H1 (cell line): ENCODE measurements around the gene CMC1. TPM values are rescaled to one million over a fixed set of nuclear protein-coding genes. Genes with fewer than 3 reads are reported as not detected.

ENCODE experiments used
- BACH1 ChIP-seq: IDR thresholded peaks from 2 replicates; pipeline ENCODE4 v1.6.1; 2012; ENCODE audit warnings: low read length, improper control_type of control experiment
- EP300 ChIP-seq, 2 experiments: IDR thresholded peaks; 1 replicate in 1 of 2; 2 replicates in 1 of 2; pipeline ENCODE4 v1.6.1; 2011 to 2012; ENCODE audit warnings: low read depth in 2 of 2, low read length in 2 of 2, mild to moderate bottlenecking in 2 of 2, borderline replicate concordance in 1 of 2, inconsistent platforms in 1 of 2, moderate library complexity in 1 of 2
- FOSL1 ChIP-seq: IDR thresholded peaks from 2 replicates; pipeline ENCODE4 v1.6.1; 2011; ENCODE audit warnings: mild to moderate bottlenecking, low read depth, low read length, moderate library complexity; ENCODE audit not compliant: insufficient read depth
- HDAC2 ChIP-seq, 2 experiments: fragments of 300-600 bp in 1 of 2; sonication (generic) in 1 of 2; IDR thresholded peaks; 2 replicates each; pipeline ENCODE4 v1.6.1; 2011 to 2012; ENCODE audit warnings: low read depth in 2 of 2, low read length in 2 of 2, mild to moderate bottlenecking in 2 of 2, moderate library complexity in 2 of 2, borderline replicate concordance in 1 of 2, inconsistent platforms in 1 of 2
- KDM1A ChIP-seq: fragments of 200-600, 300-600 bp; sonication (generic); IDR thresholded peaks from 2 replicates; pipeline ENCODE4 v1.7.1; 2016; ENCODE audit warnings: mild to moderate bottlenecking, low read length, borderline replicate concordance
- NANOG ChIP-seq: IDR thresholded peaks from 2 replicates; pipeline ENCODE4 v1.6.1; 2011; ENCODE audit warnings: low read length, low read depth, mild to moderate bottlenecking, inconsistent platforms; ENCODE audit not compliant: insufficient read depth, poor library complexity, severe bottlenecking
- SIX5 ChIP-seq: IDR thresholded peaks from 2 replicates; pipeline ENCODE4 v1.6.1; 2011; ENCODE audit warnings: mild to moderate bottlenecking, low read depth, low read length
- SUZ12 ChIP-seq: fragments of 200-600 bp; sonication (generic); IDR thresholded peaks from 2 replicates; pipeline ENCODE4 v1.6.1; 2012; ENCODE audit warnings: mild to moderate bottlenecking, inconsistent platforms, low read length, moderate library complexity, mixed read lengths
- polyA plus RNA-seq, 7 experiments: library from polyadenylated mRNA; depleted of rRNA in 3 of 7; stranded (reverse) in 5 of 7; unstranded in 2 of 7; fragments of >200 nt in 5 of 7; fragments of 200-250 nt in 2 of 7; gene quantifications; 1 replicate in 5 of 7; 2 replicates in 1 of 7; 4 replicates in 1 of 7; pipeline versions ENCODE4 v1.2.1 to v1.2.3, GENCODE V29; 2011 to 2013; ENCODE audit warnings: missing spikeins in 2 of 7, mixed read lengths in 2 of 7
- total RNA-seq: library from RNA; stranded (reverse); fragmentation: NEBNext Ultra II Directional; extraction: Animal tissue kit (Norgen Biotek cat#: 25700); gene quantifications from 2 replicates; pipeline ENCODE4 v1.2.1, GENCODE V29; 2021

Gene CMC1
- total and polyA plus RNA-seq, 2 of the 8 experiments (the other 6 are each of a cell fraction or from before 2014, with no cell fraction given): 11.4 to 19.4 TPM

DNA sequence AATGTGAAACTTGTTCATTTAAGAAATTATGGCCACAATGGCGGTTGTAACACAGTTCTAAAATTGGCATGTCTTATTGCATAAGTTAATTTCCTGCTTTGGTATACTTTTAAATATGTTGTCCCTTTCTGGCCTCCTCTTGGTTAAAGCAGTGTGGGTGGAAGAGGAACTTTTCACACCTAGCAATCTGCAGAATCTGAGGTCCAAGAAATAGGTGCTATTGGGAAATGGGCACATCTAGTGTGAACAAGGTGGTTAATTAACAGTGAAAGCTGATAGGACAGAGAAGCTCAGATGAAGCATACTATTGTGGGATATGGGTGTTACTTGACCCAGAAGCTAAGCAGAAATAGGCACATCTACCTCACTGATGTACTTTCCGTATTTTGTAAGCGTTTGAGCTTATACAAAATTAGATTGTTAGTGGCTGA is 10.6 kb downstream of the CMC1 start (continued):
- no peak for TF ChIP-seq SUZ12
- no peak for TF ChIP-seq FOSL1
- TF ChIP-seq NANOG: no peak
- TF ChIP-seq HDAC2 (IDR thresholded peaks at IDR 0.05; ENCODE audit: borderline replicate concordance in 1 of 2, low read depth in 2 of 2, low read length in 2 of 2): no peak
- TF ChIP-seq BACH1: no peak
- TF ChIP-seq SIX5: no peak
- TF ChIP-seq KDM1A: no peak
- no peak for TF ChIP-seq EP300 (IDR thresholded peaks at IDR 0.05; ENCODE audit: borderline replicate concordance in 1 of 2, low read depth in 2 of 2, low read length in 2 of 2)
